Hematopoietic multipotent progenitor cell treated with erythropoietin and hydrocortisone succinate and interleukin-3 and kit ligand, for 15 days (in vitro differentiated cells): ENCODE measurements around the gene CLDN7.
A peak's percentile ranks its signal among the peaks of the same experiment; 100 is the strongest.

Experiments
- DNase-seq: peaks from one replicate; pipeline ENCODE4 v3.0.0-alpha.2; 2015; ENCODE audit warnings: low spot score

CLDN7 gene

GRCh38 chr17:7285679-7286078 is 23.4 kb upstream of the CLDN7 start:
- DNase-seq = peak; percentile 1

- no peak for DNase-seq
Measured at GRCh38 chr17:7284911-7285310, 22.6 kb upstream of the CLDN7 start.

GRCh38 chr17:7283471-7284216 is 21.4 kb upstream of the CLDN7 start:
- DNase-seq = no peak

- peak; percentile 90 for DNase-seq
Measured at GRCh38 chr17:7282752-7283321, 20.6 kb upstream of the CLDN7 start.

GRCh38 chr17:7281953-7282751 is 19.9 kb upstream of the CLDN7 start:
- peak; percentile 35 for DNase-seq

GRCh38 chr17:7281074-7281952 is 19.0 kb upstream of the CLDN7 start, which contains the start of gene SLC2A4:
Gene SLC2A4, plus strand, starts transcription at chr17:7281718. Its CDS starts 217 bp downstream, at chr17:7281935.
- DNase-seq = peak; percentile 98

GRCh38 chr17:7280519-7281073 is 18.3 kb upstream of the CLDN7 start:
- peak; percentile 87 for DNase-seq

GRCh38 chr17:7279448-7279847 is 17.2 kb upstream of the CLDN7 start:
- no peak for DNase-seq

- no peak for DNase-seq
Measured at GRCh38 chr17:7266784-7267183, 4.5 kb upstream of the CLDN7 start.

- no peak for DNase-seq
Measured at GRCh38 chr17:7263801-7264078, 1.5 kb upstream of the CLDN7 start.

GRCh38 chr17:7262935-7263800 is 890 bp upstream of the CLDN7 start:
- peak; percentile 2 for DNase-seq

- no peak for DNase-seq
Measured at GRCh38 chr17:7261379-7262191, 693 bp downstream of the CLDN7 start.

GRCh38 chr17:7260651-7261378 is 1.5 kb downstream of the CLDN7 start:
- DNase-seq = peak; percentile 25

GRCh38 chr17:7260151-7260550 is 2.1 kb downstream of the CLDN7 start:
- peak; percentile 2 for DNase-seq

GRCh38 chr17:7259555-7259889 is 2.8 kb downstream of the CLDN7 start:
- DNase-seq = no peak

GRCh38 chr17:7258731-7259554 is 3.3 kb downstream of the CLDN7 start:
- peak; percentile 51 for DNase-seq

GRCh38 chr17:7256766-7257456 is 5.4 kb downstream of the CLDN7 start:
- no peak for DNase-seq

- DNase-seq = no peak
Measured at GRCh38 chr17:7254511-7254910, 7.8 kb downstream of the CLDN7 start.
